ENCODE data around the gene DNAJC12.

Gene DNAJC12

DNA sequence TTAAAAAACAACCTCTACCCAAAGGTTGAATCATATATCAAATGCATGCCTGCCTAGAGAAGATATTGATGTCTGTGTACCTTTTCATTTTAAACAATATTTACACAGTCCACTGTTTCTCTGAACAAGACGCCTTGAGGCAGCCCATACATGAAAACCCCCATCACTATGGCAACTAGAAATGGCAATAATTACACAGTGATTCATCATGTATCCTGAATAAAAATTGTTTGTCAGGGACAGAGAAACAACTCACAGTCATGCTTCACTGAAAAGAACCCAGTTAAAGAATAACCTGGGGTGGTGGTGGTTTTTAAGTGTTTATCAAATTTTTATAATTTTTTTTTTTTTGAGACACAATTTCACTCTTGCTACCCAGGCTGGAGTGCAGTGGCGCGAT lies 19.7 kb downstream of the DNAJC12 start:
- no CpG with 5 or more reads among the region's 3 CpGs for WGBS, 2 donors (ENCODE audit: extremely low coverage in 2 of 2, insufficient read length in 2 of 2, insufficient replicate concordance in 1 of 2)
- no peaks in the 10 kb centered on the region for H3K79me1 ChIP-seq (ENCODE audit: low read depth, low read length)
- H3K27ac ChIP-seq (replicated peaks; ENCODE audit: low read length), result no peak overlapping the region
- H2BK12ac ChIP-seq (ENCODE audit: low read length), result no peak overlapping the region
- no peak overlapping the region for H2AK5ac ChIP-seq (ENCODE audit: low read depth, low read length)
- H3K18ac ChIP-seq (ENCODE audit: low read length), result no peak overlapping the region
- no peak overlapping the region for H2BK15ac ChIP-seq (ENCODE audit: low read length)
- no peaks in the 10 kb centered on the region for H3K27me3 ChIP-seq (ENCODE audit: control insufficient read depth in 3 of 3, insufficient read depth in 3 of 3, low read depth in 1 of 3, low read length in 3 of 3)
- no peak overlapping the region for H3K4me3 ChIP-seq (ENCODE audit: low read length in 2 of 2)
- no peak overlapping the region for H2AFZ ChIP-seq (ENCODE audit: low read length)
- no peak overlapping the region for H2BK5ac ChIP-seq (ENCODE audit: low read length)
- no peak overlapping the region for H3K4ac ChIP-seq (ENCODE audit: low read length)
- H4K91ac ChIP-seq (ENCODE audit: low read depth, low read length, poor library complexity), result no peak overlapping the region
- no peaks in the 10 kb centered on the region for H3K4me1 ChIP-seq (ENCODE audit: control insufficient read depth in 2 of 2, insufficient read depth in 1 of 2, low read depth in 1 of 2, low read length in 2 of 2)
- no peak overlapping the region for H3K14ac ChIP-seq (ENCODE audit: low read length)
- no peak overlapping the region for H3K9ac ChIP-seq (ENCODE audit: low read depth, low read length, poor library complexity)
- no peaks in the 10 kb centered on the region for H3K36me3 ChIP-seq (replicated peaks in 1 of 2; ENCODE audit: control insufficient read depth in 2 of 2, insufficient read depth in 2 of 2, low read length in 2 of 2)
- no peak overlapping the region for H4K8ac ChIP-seq (ENCODE audit: low read depth, low read length)
- H3K9me3 ChIP-seq (replicated peaks in 1 of 2; ENCODE audit: control insufficient read depth in 2 of 2, insufficient read depth in 1 of 2, low read depth in 1 of 2, low read length in 2 of 2), result no peaks in the 10 kb centered on the region
- no peak overlapping the region for H3K23ac ChIP-seq (ENCODE audit: low read depth, low read length, poor library complexity)
- DNase-seq (ENCODE audit: low spot score), result no peak
- no peak overlapping the region for H2BK120ac ChIP-seq (ENCODE audit: low read depth, low read length)
- H3K4me2 ChIP-seq (ENCODE audit: insufficient read depth, low read length, poor library complexity, severe bottlenecking), result no peak overlapping the region

DNA sequence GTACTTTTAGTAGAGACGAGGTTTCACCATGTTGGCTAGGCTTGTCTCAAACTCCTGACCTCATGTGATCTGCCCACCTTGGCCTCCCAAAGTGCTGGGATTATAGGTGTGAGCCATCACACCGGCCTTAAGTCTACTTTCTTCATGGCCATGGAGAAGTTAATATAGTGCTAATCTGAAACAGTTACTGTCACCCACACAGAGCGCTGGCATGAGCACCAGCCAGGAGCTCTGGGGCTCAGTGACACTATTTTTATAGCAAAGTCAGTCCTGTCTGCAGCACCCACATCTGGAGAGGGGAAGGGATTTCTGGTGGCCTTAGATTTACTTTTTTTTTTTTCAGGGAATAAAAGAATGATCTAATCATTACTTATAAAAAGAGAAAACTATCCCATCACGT lies 21.3 kb downstream of the DNAJC12 start:
- Histone ChIP-seq H3K4me3 (ENCODE audit: low read length in 2 of 2) (no peak overlapping the region), H4K91ac (ENCODE audit: low read depth, low read length, poor library complexity) (no peak overlapping the region), H2BK15ac (ENCODE audit: low read length) (no peak overlapping the region), H3K9me3 (replicated peaks in 1 of 2; ENCODE audit: control insufficient read depth in 2 of 2, insufficient read depth in 1 of 2, low read depth in 1 of 2, low read length in 2 of 2) (peaks cover 0 to 1% of the 10 kb centered on the region in 2 donors), H3K14ac (ENCODE audit: low read length) (no peak overlapping the region), H2BK5ac (ENCODE audit: low read length) (no peak overlapping the region), H3K27ac (replicated peaks; ENCODE audit: low read length) (no peak overlapping the region), H2AFZ (ENCODE audit: low read length) (no peak overlapping the region), H3K23ac (ENCODE audit: low read depth, low read length, poor library complexity) (no peak overlapping the region), H4K8ac (ENCODE audit: low read depth, low read length) (no peak overlapping the region), H3K9ac (ENCODE audit: low read depth, low read length, poor library complexity) (no peak overlapping the region), H3K36me3 (replicated peaks in 1 of 2; ENCODE audit: control insufficient read depth in 2 of 2, insufficient read depth in 2 of 2, low read length in 2 of 2) (no peaks in the 10 kb centered on the region), H3K18ac (ENCODE audit: low read length) (no peak overlapping the region), H3K4me2 (ENCODE audit: insufficient read depth, low read length, poor library complexity, severe bottlenecking) (no peak overlapping the region), H3K4ac (ENCODE audit: low read length) (no peak overlapping the region), H2BK120ac (ENCODE audit: low read depth, low read length) (no peak overlapping the region), H2AK5ac (ENCODE audit: low read depth, low read length) (no peak overlapping the region), H3K79me1 (ENCODE audit: low read depth, low read length) (no peaks in the 10 kb centered on the region), H2BK12ac (ENCODE audit: low read length) (no peak overlapping the region), H3K27me3 (ENCODE audit: control insufficient read depth in 3 of 3, insufficient read depth in 3 of 3, low read depth in 1 of 3, low read length in 3 of 3) (no peaks in the 10 kb centered on the region), H3K4me1 (ENCODE audit: control insufficient read depth in 2 of 2, insufficient read depth in 1 of 2, low read depth in 1 of 2, low read length in 2 of 2) (no peaks in the 10 kb centered on the region)
- no CpG with 5 or more reads among the region's 4 CpGs for WGBS, 2 donors (ENCODE audit: extremely low coverage in 2 of 2, insufficient read length in 2 of 2, insufficient replicate concordance in 1 of 2)
- no peak for DNase-seq (ENCODE audit: low spot score)

DNA sequence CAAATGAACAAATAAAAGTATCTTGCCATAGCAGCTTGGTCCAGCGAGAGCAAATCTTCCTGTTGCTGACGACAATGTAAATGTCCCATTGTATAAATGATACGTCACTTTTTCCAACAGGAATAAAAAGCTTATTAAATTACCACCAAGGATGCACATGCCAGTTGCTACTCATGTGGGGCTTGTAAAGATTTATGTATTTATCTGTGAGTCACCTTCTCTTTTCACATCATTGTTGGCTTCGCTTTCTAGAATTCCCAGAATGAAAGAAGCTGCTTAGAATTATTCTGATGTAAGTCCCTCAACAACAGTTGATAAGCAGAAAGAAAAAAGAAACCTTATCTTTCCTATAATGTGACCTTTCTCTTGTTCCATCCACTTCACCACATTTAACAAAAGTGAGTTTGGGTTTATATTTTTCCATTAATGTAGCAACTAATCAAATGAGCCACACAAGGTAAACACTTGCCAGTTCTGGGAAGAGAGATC lies 22.4 kb downstream of the DNAJC12 start:
- Histone ChIP-seq H3K27ac (replicated peaks; ENCODE audit: low read length) (no peak overlapping the region), H2BK5ac (ENCODE audit: low read length) (no peak overlapping the region)
- WGBS, 2 donors (ENCODE audit: extremely low coverage in 2 of 2, insufficient read length in 2 of 2, insufficient replicate concordance in 1 of 2), result no CpG with 5 or more reads among the region's 4 CpGs

DNA sequence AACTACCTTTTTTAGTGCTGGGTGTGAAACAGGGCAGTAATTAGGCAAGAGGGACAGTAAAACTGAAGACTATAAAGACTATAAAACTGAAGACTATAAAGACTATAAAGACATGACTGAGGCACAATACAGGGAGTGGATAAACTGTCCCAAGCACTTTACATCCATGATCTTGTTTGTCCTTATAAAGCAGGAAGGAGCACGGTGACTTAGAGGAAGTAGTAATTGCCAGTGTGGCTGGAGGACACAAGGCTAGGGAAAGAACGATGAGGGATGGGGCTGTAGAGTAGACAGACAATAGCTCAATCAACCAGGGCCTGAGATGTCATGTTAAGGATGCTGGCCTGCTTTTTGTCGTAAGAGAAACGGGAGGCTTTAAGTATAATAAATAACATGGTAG lies 26.0 kb downstream of the DNAJC12 start:
- Histone ChIP-seq H3K4me1 (ENCODE audit: control insufficient read depth in 2 of 2, insufficient read depth in 1 of 2, low read depth in 1 of 2, low read length in 2 of 2) (no peaks in the 10 kb centered on the region), H4K91ac (ENCODE audit: low read depth, low read length, poor library complexity) (no peak overlapping the region), H2BK12ac (ENCODE audit: low read length) (no peak overlapping the region), H3K9me3 (replicated peaks in 1 of 2; ENCODE audit: control insufficient read depth in 2 of 2, insufficient read depth in 1 of 2, low read depth in 1 of 2, low read length in 2 of 2) (peaks cover 0 to 1% of the 10 kb centered on the region in 2 donors), H3K36me3 (replicated peaks in 1 of 2; ENCODE audit: control insufficient read depth in 2 of 2, insufficient read depth in 2 of 2, low read length in 2 of 2) (no peaks in the 10 kb centered on the region), H3K79me1 (ENCODE audit: low read depth, low read length) (no peaks in the 10 kb centered on the region), H3K27me3 (ENCODE audit: control insufficient read depth in 3 of 3, insufficient read depth in 3 of 3, low read depth in 1 of 3, low read length in 3 of 3) (no peaks in the 10 kb centered on the region), H2BK5ac (ENCODE audit: low read length) (no peak overlapping the region), H3K18ac (ENCODE audit: low read length) (no peak overlapping the region), H3K4me2 (ENCODE audit: insufficient read depth, low read length, poor library complexity, severe bottlenecking) (no peak overlapping the region), H3K4me3 (ENCODE audit: low read length in 2 of 2) (no peak overlapping the region), H2AFZ (ENCODE audit: low read length) (no peak overlapping the region), H3K4ac (ENCODE audit: low read length) (no peak overlapping the region), H3K14ac (ENCODE audit: low read length) (no peak overlapping the region), H3K27ac (replicated peaks; ENCODE audit: low read length) (no peak overlapping the region), H2BK15ac (ENCODE audit: low read length) (no peak overlapping the region), H3K9ac (ENCODE audit: low read depth, low read length, poor library complexity) (no peak overlapping the region), H2AK5ac (ENCODE audit: low read depth, low read length) (no peak overlapping the region), H3K23ac (ENCODE audit: low read depth, low read length, poor library complexity) (no peak overlapping the region), H4K8ac (ENCODE audit: low read depth, low read length) (no peak overlapping the region), H2BK120ac (ENCODE audit: low read depth, low read length) (no peak overlapping the region)
- DNase-seq (ENCODE audit: low spot score), result no peak
- no CpG with 5 or more reads among the region's 4 CpGs for whole genome bisulfite sequencing, 2 donors (ENCODE audit: extremely low coverage in 2 of 2, insufficient read length in 2 of 2, insufficient replicate concordance in 1 of 2)

More for the DNA sequence above, 22.4 kb downstream of the DNAJC12 start:
- no peak for DNase-seq (ENCODE audit: low spot score)
- Histone ChIP-seq H4K8ac (ENCODE audit: low read depth, low read length) (no peak overlapping the region), H3K36me3 (replicated peaks in 1 of 2; ENCODE audit: control insufficient read depth in 2 of 2, insufficient read depth in 2 of 2, low read length in 2 of 2) (no peaks in the 10 kb centered on the region), H4K91ac (ENCODE audit: low read depth, low read length, poor library complexity) (no peak overlapping the region), H3K4ac (ENCODE audit: low read length) (no peak overlapping the region), H3K14ac (ENCODE audit: low read length) (no peak overlapping the region), H3K23ac (ENCODE audit: low read depth, low read length, poor library complexity) (no peak overlapping the region), H2AFZ (ENCODE audit: low read length) (no peak overlapping the region), H2BK15ac (ENCODE audit: low read length) (no peak overlapping the region), H2AK5ac (ENCODE audit: low read depth, low read length) (no peak overlapping the region), H2BK120ac (ENCODE audit: low read depth, low read length) (no peak overlapping the region), H3K18ac (ENCODE audit: low read length) (no peak overlapping the region), H3K4me2 (ENCODE audit: insufficient read depth, low read length, poor library complexity, severe bottlenecking) (no peak overlapping the region), H3K4me3 (ENCODE audit: low read length in 2 of 2) (no peak overlapping the region), H3K79me1 (ENCODE audit: low read depth, low read length) (no peaks in the 10 kb centered on the region), H3K9ac (ENCODE audit: low read depth, low read length, poor library complexity) (no peak overlapping the region), H3K27me3 (ENCODE audit: control insufficient read depth in 3 of 3, insufficient read depth in 3 of 3, low read depth in 1 of 3, low read length in 3 of 3) (no peaks in the 10 kb centered on the region), H3K9me3 (replicated peaks in 1 of 2; ENCODE audit: control insufficient read depth in 2 of 2, insufficient read depth in 1 of 2, low read depth in 1 of 2, low read length in 2 of 2) (peaks cover 0 to 1% of the 10 kb centered on the region in 2 donors), H2BK12ac (ENCODE audit: low read length) (no peak overlapping the region), H3K4me1 (ENCODE audit: control insufficient read depth in 2 of 2, insufficient read depth in 1 of 2, low read depth in 1 of 2, low read length in 2 of 2) (no peaks in the 10 kb centered on the region)
